GM12892 (cell line): ENCODE data around the gene KRT34.
"Not testable (repeated sequence)": the region's sequence is repeated elsewhere in the genome, so short reads cannot be mapped to it uniquely, and the experiment has no call there.

Experiments
- DNase-seq: peaks from one replicate; pipeline ENCODE4 v3.0.0; 2011; ENCODE audit not compliant: insufficient read length
- FAIRE-seq: peaks from 2 replicates; lab custom pipeline; 2011; peaks lifted over from hg19 to GRCh38; lab: Jason Lieb, UNC
- POLR2A ChIP-seq: IDR thresholded peaks from 2 replicates; pipeline ENCODE4 v1.6.1; 2011; ENCODE audit warnings: low read depth, low read length, control low read depth
- POLR2AphosphoS5 ChIP-seq: IDR thresholded peaks from 2 replicates; pipeline ENCODE4 v1.6.1; 2011; ENCODE audit warnings: low read depth, low read length, control low read depth
- TAF1 ChIP-seq: IDR thresholded peaks from 2 replicates; pipeline ENCODE4 v1.6.1; 2011; ENCODE audit warnings: low read depth, mild to moderate bottlenecking, control low read depth, low read length, borderline replicate concordance

The KRT34 gene

GRCh38 chr17:41377546-41377945 is 4.6 kb downstream of the KRT34 start:
- DNase-seq = no peak
- FAIRE-seq = no peak
- no peak for TF ChIP-seq POLR2A
- TF ChIP-seq POLR2AphosphoS5 = no peak
- TF ChIP-seq TAF1 = no peak

GRCh38 chr17:41369713-41370112 is 12.4 kb downstream of the KRT34 start, which contains the start of gene KRT33B:
Gene KRT33B, minus strand, starts transcription at chr17:41369813. Its CDS starts 63 bp downstream, at chr17:41369750.
- no peak for DNase-seq
- no peak for FAIRE-seq
- TF ChIP-seq TAF1 (no peak), POLR2A (no peak), POLR2AphosphoS5 (no peak)

- TF ChIP-seq TAF1 (no peak), POLR2AphosphoS5 (no peak), POLR2A (no peak)
- DNase-seq = no peak
- no peak for FAIRE-seq
Observed at GRCh38 chr17:41369023-41369422, 13.1 kb downstream of the KRT34 start.

- DNase-seq (no peak), FAIRE-seq (no peak)
- TF ChIP-seq POLR2AphosphoS5 (no peak), TAF1 (no peak), POLR2A (no peak)
Observed at GRCh38 chr17:41367426-41368075, 14.6 kb downstream of the KRT34 start.

GRCh38 chr17:41366070-41366469 is 16.0 kb downstream of the KRT34 start:
- no peak for FAIRE-seq
- TF ChIP-seq POLR2AphosphoS5 (no peak), POLR2A (no peak), TAF1 (no peak)

GRCh38 chr17:41363881-41364280 is 18.2 kb downstream of the KRT34 start:
- DNase-seq (no peak), FAIRE-seq (no peak)
- TF ChIP-seq POLR2AphosphoS5 = no peak
- no peak for TF ChIP-seq POLR2A
- TF ChIP-seq TAF1 = no peak

More at GRCh38 chr17:41366070-41366469, 16.0 kb downstream of the KRT34 start:
- no peak for DNase-seq

- TF ChIP-seq POLR2A (no peak), POLR2AphosphoS5 (no peak), TAF1 (no peak)
- FAIRE-seq (no peak), DNase-seq (no peak)
Observed at GRCh38 chr17:41360296-41360995, 21.7 kb downstream of the KRT34 start.

GRCh38 chr17:41354536-41354935 is 27.6 kb downstream of the KRT34 start:
- no peak for FAIRE-seq
- TF ChIP-seq POLR2AphosphoS5 = no peak
- no peak for TF ChIP-seq TAF1
- no peak for TF ChIP-seq POLR2A
- DNase-seq = no peak

GRCh38 chr17:41352597-41353366 is 29.3 kb downstream of the KRT34 start:
- no peak for FAIRE-seq
- TF ChIP-seq POLR2AphosphoS5 (no peak), TAF1 (no peak), POLR2A (no peak)
- no peak for DNase-seq

GRCh38 chr17:41351177-41351576 is 30.9 kb downstream of the KRT34 start:
- FAIRE-seq (no peak), DNase-seq (no peak)
- TF ChIP-seq POLR2AphosphoS5 (no peak), TAF1 (no peak)

- FAIRE-seq, DNase-seq: not testable (repeated sequence)
Observed at GRCh38 chr17:41350381-41350878, 31.7 kb downstream of the KRT34 start, which contains the start of gene KRT33A. Gene KRT33A, minus strand, starts transcription at chr17:41350828. Its CDS starts 61 bp downstream, at chr17:41350767.

- TF ChIP-seq POLR2A (no peak), POLR2AphosphoS5 (no peak), TAF1 (no peak)
- no peak for DNase-seq
- no peak for FAIRE-seq
Observed at GRCh38 chr17:41347869-41348760, 34.0 kb downstream of the KRT34 start.

GRCh38 chr17:41346421-41346820 is 35.7 kb downstream of the KRT34 start:
- not testable (repeated sequence) for DNase-seq, FAIRE-seq
